ENCODE results near the gene PPP1CA.

DNA sequence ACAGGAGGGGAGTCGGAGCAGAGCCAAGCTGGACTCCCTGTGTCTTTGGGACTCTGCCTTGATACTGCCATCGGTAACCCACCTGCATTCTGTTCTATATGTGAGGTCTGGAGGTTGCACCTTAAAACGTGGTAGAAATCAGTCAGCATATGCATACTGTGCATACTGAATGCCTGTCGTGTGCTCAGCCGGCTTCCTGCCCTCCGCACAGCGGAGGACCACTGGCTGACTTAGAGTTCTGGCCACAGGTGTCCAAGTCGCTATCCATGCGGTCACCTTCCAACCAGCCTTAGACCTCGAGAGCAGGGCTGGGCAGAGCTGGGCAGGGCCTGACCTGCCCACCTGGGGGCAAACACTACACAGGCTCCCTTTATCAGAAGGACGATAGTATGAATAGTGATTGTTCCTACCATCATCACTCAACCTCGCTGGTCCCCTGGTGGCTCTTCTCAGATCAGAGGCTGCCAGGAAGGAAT lies 6.1 kb upstream of the PPP1CA start:
- TF ChIP-seq, protein P1, sequence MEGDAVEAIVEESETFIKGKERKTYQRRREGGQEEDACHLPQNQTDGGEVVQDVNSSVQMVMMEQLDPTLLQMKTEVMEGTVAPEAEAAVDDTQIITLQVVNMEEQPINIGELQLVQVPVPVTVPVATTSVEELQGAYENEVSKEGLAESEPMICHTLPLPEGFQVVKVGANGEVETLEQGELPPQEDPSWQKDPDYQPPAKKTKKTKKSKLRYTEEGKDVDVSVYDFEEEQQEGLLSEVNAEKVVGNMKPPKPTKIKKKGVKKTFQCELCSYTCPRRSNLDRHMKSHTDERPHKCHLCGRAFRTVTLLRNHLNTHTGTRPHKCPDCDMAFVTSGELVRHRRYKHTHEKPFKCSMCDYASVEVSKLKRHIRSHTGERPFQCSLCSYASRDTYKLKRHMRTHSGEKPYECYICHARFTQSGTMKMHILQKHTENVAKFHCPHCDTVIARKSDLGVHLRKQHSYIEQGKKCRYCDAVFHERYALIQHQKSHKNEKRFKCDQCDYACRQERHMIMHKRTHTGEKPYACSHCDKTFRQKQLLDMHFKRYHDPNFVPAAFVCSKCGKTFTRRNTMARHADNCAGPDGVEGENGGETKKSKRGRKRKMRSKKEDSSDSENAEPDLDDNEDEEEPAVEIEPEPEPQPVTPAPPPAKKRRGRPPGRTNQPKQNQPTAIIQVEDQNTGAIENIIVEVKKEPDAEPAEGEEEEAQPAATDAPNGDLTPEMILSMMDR (IDR thresholded peaks at IDR 0.05): no peak
- TF ChIP-seq POLR2A (IDR thresholded peaks at IDR 0.05): no peak

Measured in lower leg skin (tissue), 3 donors.